ENCODE measurements around the gene ILDR2.
A peak's percentile ranks its signal among the peaks of the same experiment; 100 is the strongest.
"Not testable (repeated sequence)": the region's sequence is repeated elsewhere in the genome, so short reads cannot be mapped to it uniquely, and the experiment has no call there.

The ILDR2 gene

GRCh38 chr1:166884040-166884642 is 91.2 kb downstream of the ILDR2 start:
- H3K4me3 ChIP-seq (ENCODE audit: low read depth, low read length) = no peak overlapping the region
- no peak for DNase-seq (ENCODE audit: low read depth)
- TF ChIP-seq, protein P1, sequence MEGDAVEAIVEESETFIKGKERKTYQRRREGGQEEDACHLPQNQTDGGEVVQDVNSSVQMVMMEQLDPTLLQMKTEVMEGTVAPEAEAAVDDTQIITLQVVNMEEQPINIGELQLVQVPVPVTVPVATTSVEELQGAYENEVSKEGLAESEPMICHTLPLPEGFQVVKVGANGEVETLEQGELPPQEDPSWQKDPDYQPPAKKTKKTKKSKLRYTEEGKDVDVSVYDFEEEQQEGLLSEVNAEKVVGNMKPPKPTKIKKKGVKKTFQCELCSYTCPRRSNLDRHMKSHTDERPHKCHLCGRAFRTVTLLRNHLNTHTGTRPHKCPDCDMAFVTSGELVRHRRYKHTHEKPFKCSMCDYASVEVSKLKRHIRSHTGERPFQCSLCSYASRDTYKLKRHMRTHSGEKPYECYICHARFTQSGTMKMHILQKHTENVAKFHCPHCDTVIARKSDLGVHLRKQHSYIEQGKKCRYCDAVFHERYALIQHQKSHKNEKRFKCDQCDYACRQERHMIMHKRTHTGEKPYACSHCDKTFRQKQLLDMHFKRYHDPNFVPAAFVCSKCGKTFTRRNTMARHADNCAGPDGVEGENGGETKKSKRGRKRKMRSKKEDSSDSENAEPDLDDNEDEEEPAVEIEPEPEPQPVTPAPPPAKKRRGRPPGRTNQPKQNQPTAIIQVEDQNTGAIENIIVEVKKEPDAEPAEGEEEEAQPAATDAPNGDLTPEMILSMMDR (IDR thresholded peaks at IDR 0.05; ENCODE audit: low read depth, low read length, missing control alignments) = peak; percentile 73

GRCh38 chr1:166882893-166883292 is 92.4 kb downstream of the ILDR2 start:
- no peak overlapping the region for H3K4me3 ChIP-seq (ENCODE audit: low read depth, low read length)
- no peak for DNase-seq (ENCODE audit: low read depth)
- TF ChIP-seq, protein P1 (IDR thresholded peaks at IDR 0.05; ENCODE audit: low read depth, low read length, missing control alignments) = no peak

DNA sequence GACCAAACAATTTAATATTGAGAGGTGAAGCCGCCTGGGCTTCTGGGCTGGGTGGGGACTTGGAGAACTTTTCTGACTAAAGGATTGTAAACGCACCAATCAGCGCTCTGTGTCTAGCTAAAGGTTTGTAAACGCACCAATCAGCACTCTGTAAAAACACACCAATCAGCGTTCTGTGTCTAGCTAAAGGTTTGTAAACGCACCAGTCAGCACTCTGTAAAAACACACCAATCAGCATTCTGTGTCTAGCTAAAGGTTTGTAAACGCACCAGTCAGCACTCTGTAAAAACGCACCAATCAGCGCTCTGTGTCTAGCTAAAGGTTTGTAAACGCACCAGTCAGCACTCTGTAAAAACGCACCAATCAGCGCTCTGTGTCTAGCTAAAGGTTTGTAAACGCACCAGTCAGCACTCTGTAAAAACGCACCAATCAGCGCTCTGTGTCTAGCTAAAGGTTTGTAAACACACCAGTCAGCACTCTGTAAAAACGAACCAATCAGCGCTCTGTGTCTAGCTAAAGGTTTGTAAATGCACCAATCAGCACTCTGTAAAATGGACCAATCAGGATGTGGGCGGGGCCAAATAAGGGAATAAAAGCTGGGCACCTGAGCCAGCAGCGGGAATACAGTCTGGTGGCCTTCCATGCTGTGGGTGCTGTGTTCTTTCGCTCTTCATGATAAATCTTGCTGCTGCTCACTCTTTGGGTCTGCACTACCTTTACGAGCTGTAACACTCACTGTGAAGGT is 97.0 kb downstream of the ILDR2 start:
- not testable (repeated sequence) for DNase-seq (ENCODE audit: low read depth); H3K4me3 ChIP-seq (ENCODE audit: low read depth, low read length)

- TF ChIP-seq, protein P1 (IDR thresholded peaks at IDR 0.05; ENCODE audit: low read depth, low read length, missing control alignments) = no peak
- peak overlapping the region; percentile 50 for H3K4me3 ChIP-seq (ENCODE audit: low read depth, low read length)
- DNase-seq (ENCODE audit: low read depth) = no peak
These were observed 98.9 kb downstream of the ILDR2 start for GRCh38 chr1:166876540-166876838.

GRCh38 chr1:166875734-166876539 is 99.4 kb downstream of the ILDR2 start, which contains the start of gene TADA1:
Gene TADA1, minus strand, starts transcription at chr1:166876264. Its CDS starts 31 bp downstream, at chr1:166876233.
- TF ChIP-seq, protein P1 (IDR thresholded peaks at IDR 0.05; ENCODE audit: low read depth, low read length, missing control alignments) = no peak
- DNase-seq (ENCODE audit: low read depth) = peak; percentile 95
- H3K4me3 ChIP-seq (ENCODE audit: low read depth, low read length) = peak within 1 kb of the TSS; percentile 84

- peak overlapping the region; percentile 84 for H3K4me3 ChIP-seq (ENCODE audit: low read depth, low read length)
- TF ChIP-seq, protein P1 (IDR thresholded peaks at IDR 0.05; ENCODE audit: low read depth, low read length, missing control alignments) = no peak
- DNase-seq (ENCODE audit: low read depth) = no peak
These were observed 100.0 kb downstream of the ILDR2 start for GRCh38 chr1:166875302-166875733.

- TF ChIP-seq, protein P1 (IDR thresholded peaks at IDR 0.05; ENCODE audit: low read depth, low read length, missing control alignments) = no peak
- no peak for DNase-seq (ENCODE audit: low read depth)
- no peak overlapping the region for H3K4me3 ChIP-seq (ENCODE audit: low read depth, low read length)
These were observed 100.9 kb downstream of the ILDR2 start for GRCh38 chr1:166874464-166874863.
